GM23338 (cell line): Measurements from ENCODE around the gene MTX2. TPM values are rescaled to one million over a fixed set of nuclear protein-coding genes. Genes with fewer than 3 reads are reported as not detected.

Experiments used
- ATAC-seq: fragments of 200-7000 bp; cut with Tn5 transposase; 3 replicates; pipeline ENCODE4 v1.9.1; 2020
- DNase-seq: peaks from one replicate; pipeline ENCODE4 v3.0.0-alpha.2; 2015; ENCODE audit warnings: low spot score
- H2AFZ ChIP-seq: fragments of 200-600 bp; sonication (generic); 2 replicates; pipeline ENCODE4 v1.8.0; 2016; ENCODE audit warnings: antibody characterized with exemption, mild to moderate bottlenecking, moderate library complexity
- H3F3A ChIP-seq: fragments of 200-600 bp; sonication (generic); replicated peaks from 2 replicates; pipeline ENCODE4 v1.8.0; 2017; ENCODE audit warnings: antibody characterized with exemption, mixed run types, low read depth
- H3K27ac ChIP-seq: fragments of 200-600 bp; sonication (generic); 2 replicates; pipeline ENCODE4 v1.6.1; 2016; ENCODE audit warnings: low read depth
- H3K27me3 ChIP-seq: fragments of 200-600 bp; sonication (generic); 2 replicates; pipeline ENCODE4 v1.8.0; 2016; ENCODE audit warnings: mild to moderate bottlenecking, mixed run types, moderate library complexity; ENCODE audit not compliant: insufficient read depth
- H3K36me3 ChIP-seq: fragments of 200-600 bp; sonication (generic); 2 replicates; pipeline ENCODE4 v1.8.0; 2016; ENCODE audit warnings: mild to moderate bottlenecking; ENCODE audit not compliant: insufficient read depth
- H3K4me1 ChIP-seq: fragments of 200-600 bp; sonication (generic); 2 replicates; pipeline ENCODE4 v1.8.0; 2016; ENCODE audit warnings: mild to moderate bottlenecking, moderate library complexity; ENCODE audit not compliant: insufficient read depth
- H3K4me2 ChIP-seq: fragments of 200-600 bp; sonication (generic); 2 replicates; pipeline ENCODE4 v1.7.1; 2017; ENCODE audit warnings: mixed run types
- H3K4me3 ChIP-seq: fragments of 200-600 bp; sonication (generic); 2 replicates; pipeline ENCODE4 v1.6.1; 2016; ENCODE audit warnings: mixed run types
- H3K79me2 ChIP-seq: fragments of 200-600 bp; sonication (generic); replicated peaks from 2 replicates; pipeline ENCODE4 v1.8.0; 2017; ENCODE audit warnings: mild to moderate bottlenecking; ENCODE audit not compliant: insufficient read depth
- H3K9me2 ChIP-seq: fragments of 200-600 bp; sonication (generic); 2 replicates; pipeline ENCODE4 v1.8.0; 2017; ENCODE audit not compliant: insufficient read depth
- H4K20me1 ChIP-seq: fragments of 200-600 bp; sonication (generic); replicated peaks from 2 replicates; pipeline ENCODE4 v1.8.0; 2017; ENCODE audit warnings: mild to moderate bottlenecking; ENCODE audit not compliant: insufficient read depth
- H3K27ac Mint-ChIP-seq: 2 replicates; pipeline ENCODE4 v1.8.0; 2020; ENCODE audit warnings: inconsistent platforms, mild to moderate bottlenecking, moderate library complexity, mixed read lengths
- H3K27me3 Mint-ChIP-seq: 3 replicates; pipeline ENCODE4 v1.8.0; 2022; ENCODE audit warnings: low read depth, mild to moderate bottlenecking, moderate library complexity, mixed read lengths, inconsistent platforms; ENCODE audit not compliant: insufficient read depth, poor library complexity
- H3K36me3 Mint-ChIP-seq: 3 replicates; pipeline ENCODE4 v1.8.0; 2021; ENCODE audit warnings: low read depth, mild to moderate bottlenecking, inconsistent platforms, moderate library complexity, mixed read lengths
- H3K4me1 Mint-ChIP-seq: 3 replicates; pipeline ENCODE4 v1.8.0; 2020; ENCODE audit warnings: mild to moderate bottlenecking, inconsistent platforms, mixed read lengths
- H3K4me3 Mint-ChIP-seq: 3 replicates; pipeline ENCODE4 v1.8.0; 2021; ENCODE audit warnings: moderate library complexity, mild to moderate bottlenecking, inconsistent platforms, mixed read lengths
- H3K9me3 Mint-ChIP-seq: 3 replicates; pipeline ENCODE4 v1.8.0; 2020; ENCODE audit warnings: moderate library complexity, mild to moderate bottlenecking, inconsistent platforms, mixed read lengths
- CREB1 ChIP-seq: fragments of 250-450 bp; sonication (Bioruptor Pico); IDR thresholded peaks from 2 replicates; pipeline ENCODE4 v1.5.0; 2020; ENCODE audit warnings: low read depth, mild to moderate bottlenecking, moderate library complexity
- CTCF ChIP-seq, 2 experiments: fragments of 200-600 bp in 1 of 2; sonication (generic) in 1 of 2; conservative IDR thresholded peaks; 2 replicates each; pipeline versions ENCODE4 v1.5.1 to v1.6.1; 2016 to 2017; ENCODE audit warnings: antibody characterized with exemption in 2 of 2, low read depth in 2 of 2, mild to moderate bottlenecking in 2 of 2, moderate library complexity in 1 of 2
- EZH2 ChIP-seq: fragments of 200-600 bp; sonication (generic); IDR thresholded peaks from one replicate; pipeline ENCODE4 v1.8.0; 2017; ENCODE audit warnings: antibody characterized with exemption, mild to moderate bottlenecking, low read depth; ENCODE audit not compliant: unreplicated experiment
- EZH2phosphoT487 ChIP-seq: fragments of 200-600 bp; sonication (generic); IDR thresholded peaks from one replicate; pipeline ENCODE4 v1.8.1; 2018; ENCODE audit warnings: antibody characterized with exemption; ENCODE audit not compliant: unreplicated experiment
- JUNB ChIP-seq: IDR thresholded peaks from one replicate; pipeline ENCODE4 v1.6.1; 2016; ENCODE audit warnings: antibody characterized with exemption; ENCODE audit not compliant: unreplicated experiment
- POLR2AphosphoS5 ChIP-seq: IDR thresholded peaks from 2 replicates; pipeline ENCODE4 v1.6.1; 2016; ENCODE audit warnings: antibody characterized with exemption, low read depth
- REST ChIP-seq: IDR thresholded peaks from one replicate; pipeline ENCODE4 v1.6.1; 2018; ENCODE audit warnings: antibody characterized with exemption; ENCODE audit not compliant: unreplicated experiment
- STAT1 ChIP-seq: IDR thresholded peaks from one replicate; pipeline ENCODE4 v1.6.1; 2016; ENCODE audit warnings: antibody characterized with exemption; ENCODE audit not compliant: unreplicated experiment
- ZNF114 ChIP-seq: fragments of 250-450 bp; sonication (Bioruptor Pico); IDR thresholded peaks from 2 replicates; pipeline ENCODE4 v1.5.0; 2020; ENCODE audit warnings: mild to moderate bottlenecking, moderate library complexity
- ZNF331 ChIP-seq: fragments of 250-450 bp; sonication (Bioruptor Pico); IDR thresholded peaks from 2 replicates; pipeline ENCODE4 v1.5.0; 2020; ENCODE audit warnings: low read depth, mild to moderate bottlenecking, moderate library complexity
- polyA plus RNA-seq: library from polyadenylated mRNA; unstranded; fragments of >200 nt; fragmentation: Nextera tagmentation; extraction: Ambion mirVana; gene quantifications from 2 replicates; pipeline ENCODE4 v1.2.1, GENCODE V29; 2016
- total RNA-seq: library from RNA; depleted of rRNA; stranded (reverse); fragments of >200 nt; shearing (Covaris generic); gene quantifications from 2 replicates; pipeline ENCODE4 v1.2.3, GENCODE V29; 2014
- TF ChIP-seq, protein P1 (sequence below): IDR thresholded peaks from 2 replicates; pipeline ENCODE4 v1.6.1; 2016; ENCODE audit warnings: antibody characterized with exemption

MTX2 gene
- total and polyA plus RNA-seq, 2 experiments from 2014 or later, result 37.5 to 81.7 TPM

- TF ChIP-seq, protein P1, sequence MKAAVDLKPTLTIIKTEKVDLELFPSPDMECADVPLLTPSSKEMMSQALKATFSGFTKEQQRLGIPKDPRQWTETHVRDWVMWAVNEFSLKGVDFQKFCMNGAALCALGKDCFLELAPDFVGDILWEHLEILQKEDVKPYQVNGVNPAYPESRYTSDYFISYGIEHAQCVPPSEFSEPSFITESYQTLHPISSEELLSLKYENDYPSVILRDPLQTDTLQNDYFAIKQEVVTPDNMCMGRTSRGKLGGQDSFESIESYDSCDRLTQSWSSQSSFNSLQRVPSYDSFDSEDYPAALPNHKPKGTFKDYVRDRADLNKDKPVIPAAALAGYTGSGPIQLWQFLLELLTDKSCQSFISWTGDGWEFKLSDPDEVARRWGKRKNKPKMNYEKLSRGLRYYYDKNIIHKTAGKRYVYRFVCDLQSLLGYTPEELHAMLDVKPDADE, result no peak
- TF ChIP-seq CTCF (conservative IDR thresholded peaks at IDR 0.05; ENCODE audit: low read depth in 2 of 2) (no peak), POLR2AphosphoS5 (no peak)
Observed at GRCh38 chr2:176283291-176284068, 14.2 kb downstream of the MTX2 start (continued).

GRCh38 chr2:176284461-176285049, 15.3 kb downstream of the MTX2 start:
- H3K4me1 ChIP-seq, result no peaks in the 10 kb centered on the region
- H3K27me3 Mint-ChIP-seq, result no peaks in the 10 kb centered on the region
- H3K4me2 ChIP-seq, result no peak overlapping the region
- no peaks in the 10 kb centered on the region for H3K36me3 ChIP-seq
- DNase-seq, result no peak
- no peak overlapping the region for H2AFZ ChIP-seq
- no peaks in the 10 kb centered on the region for H3K9me2 ChIP-seq
- H4K20me1 ChIP-seq, result peaks cover 41% of the 10 kb centered on the region
- H3K27ac Mint-ChIP-seq, result no peak overlapping the region
- H3K9me3 Mint-ChIP-seq, result no peaks in the 10 kb centered on the region; the same call in 2 of the 3 replicates
- H3K4me3 Mint-ChIP-seq, result no peak overlapping the region
- H3K36me3 Mint-ChIP-seq, result no peaks in the 10 kb centered on the region
- H3F3A ChIP-seq, result no peaks in the 10 kb centered on the region
- H3K27ac ChIP-seq, result no peak overlapping the region
- no peak overlapping the region for H3K4me3 ChIP-seq
- no peak for ATAC-seq
- H3K4me1 Mint-ChIP-seq, result peaks cover 18% of the 10 kb centered on the region
- H3K79me2 ChIP-seq, result peaks cover 100% of the 10 kb centered on the region
- no peaks in the 10 kb centered on the region for H3K27me3 ChIP-seq
- TF ChIP-seq EZH2 (no peak), JUNB (no peak), EZH2phosphoT487 (no peak), ZNF331 (CRISPR knock-in tag) (no peak), CREB1 (CRISPR knock-in tag) (no peak), STAT1 (no peak), REST (no peak), POLR2AphosphoS5 (no peak), ZNF114 (CRISPR knock-in tag) (no peak)
- TF ChIP-seq, protein P1, result no peak
